Calu3 (cell line): Measurements from ENCODE around the gene ATXN7L2. TPM values are rescaled to one million over a fixed set of nuclear protein-coding genes. Genes with fewer than 3 reads are reported as not detected.

Source experiments
- BruUV-seq: library from RNA; stranded (reverse); fragments of 400-500 nt; replicated peaks from 2 replicates; lab custom pipeline; 2021; lab: Mats Ljungman, UMichigan
- CTCF ChIA-PET: fragments of 300-600 bp; sonication (Branson Sonifier 250); formaldehyde crosslinking; loops from one replicate; lab custom pipeline; 2022; ENCODE audit warnings: antibody characterized with exemption; lab: Charles Lee
- DNase-seq: peaks from one replicate; pipeline ENCODE4 v3.0.0; 2022
- H3K27ac Mint-ChIP-seq: one replicate; pipeline ENCODE4 v1.8.0; 2022; ENCODE audit warnings: mixed read lengths; ENCODE audit not compliant: unreplicated experiment
- H3K27me3 Mint-ChIP-seq: one replicate; pipeline ENCODE4 v1.8.0; 2022; ENCODE audit warnings: mixed read lengths; ENCODE audit not compliant: unreplicated experiment
- H3K36me3 Mint-ChIP-seq: one replicate; pipeline ENCODE4 v1.8.0; 2022; ENCODE audit warnings: mild to moderate bottlenecking, moderate library complexity, mixed read lengths; ENCODE audit not compliant: insufficient read depth, unreplicated experiment
- H3K4me1 Mint-ChIP-seq: one replicate; pipeline ENCODE4 v1.8.0; 2022; ENCODE audit warnings: mild to moderate bottlenecking, low read depth, mixed read lengths; ENCODE audit not compliant: unreplicated experiment
- H3K4me3 Mint-ChIP-seq: one replicate; pipeline ENCODE4 v1.8.0; 2022; ENCODE audit warnings: mild to moderate bottlenecking, low read depth, moderate library complexity, mixed read lengths; ENCODE audit not compliant: unreplicated experiment
- H3K9me3 Mint-ChIP-seq: one replicate; pipeline ENCODE4 v1.8.0; 2022; ENCODE audit warnings: low read depth, mixed read lengths; ENCODE audit not compliant: unreplicated experiment
- intact Hi-C: fragments of 100-400 bp; cut with micrococcal nuclease; formaldehyde crosslinking; loops from one replicate; pipeline ENCODE4 v1.10.0; 2022; ENCODE audit not compliant: unreplicated experiment
- total RNA-seq: library from RNA; stranded (reverse); gene quantifications from 2 replicates; pipeline ENCODE4 v1.2.3, GENCODE V29; 2022
- TF ChIP-seq, protein P1 (sequence below): fragments of 200-600 bp; IDR thresholded peaks from one replicate; pipeline ENCODE4 v1.8.0; 2022; ENCODE audit warnings: antibody characterized with exemption; ENCODE audit not compliant: unreplicated experiment

Gene ATXN7L2
- total RNA-seq, 1 experiment from 2014 or later, result 4.3 TPM

DNA sequence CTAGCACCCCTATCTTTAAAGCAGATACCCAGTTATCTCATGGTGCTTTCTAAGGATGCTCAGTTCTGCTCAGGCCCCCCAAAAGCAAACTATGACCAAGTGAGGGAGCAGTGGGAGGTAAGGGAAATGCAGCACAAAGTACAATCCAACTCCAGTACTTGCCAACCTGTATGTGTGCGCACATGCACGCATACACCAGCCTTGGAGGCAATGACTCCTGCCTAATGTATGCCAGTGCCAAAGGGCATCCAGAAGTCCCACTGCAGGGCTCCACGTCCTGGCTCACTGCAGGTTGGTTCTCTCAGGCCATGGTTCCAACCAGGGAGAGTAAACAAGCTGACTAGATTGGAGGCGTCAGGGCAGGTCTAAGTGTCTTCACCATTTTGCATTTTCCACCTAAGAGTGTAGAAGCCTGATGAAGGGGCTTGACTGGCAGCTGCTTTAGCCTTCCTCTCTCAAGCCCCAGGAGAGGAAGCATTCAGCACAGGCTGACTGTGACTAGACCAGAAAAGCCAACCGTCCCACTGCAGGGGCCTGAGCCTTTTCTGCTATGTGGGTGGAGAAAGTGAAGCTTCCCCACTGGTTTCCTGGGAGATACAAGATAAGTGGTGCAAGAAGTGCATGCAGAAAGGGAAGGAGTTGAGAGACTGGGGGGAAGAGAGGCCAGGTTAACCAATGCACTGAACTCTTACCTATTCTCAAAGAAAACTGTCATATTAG is 18.1 kb downstream of the ATXN7L2 start:
- Mint-ChIP-seq H3K9me3 (no peaks in the 10 kb centered on the region), H3K27ac (no peak overlapping the region), H3K36me3 (no peaks in the 10 kb centered on the region), H3K4me1 (no peaks in the 10 kb centered on the region), H3K4me3 (no peak overlapping the region), H3K27me3 (no peaks in the 10 kb centered on the region)
- no peak for DNase-seq
- TF ChIP-seq, protein P1, sequence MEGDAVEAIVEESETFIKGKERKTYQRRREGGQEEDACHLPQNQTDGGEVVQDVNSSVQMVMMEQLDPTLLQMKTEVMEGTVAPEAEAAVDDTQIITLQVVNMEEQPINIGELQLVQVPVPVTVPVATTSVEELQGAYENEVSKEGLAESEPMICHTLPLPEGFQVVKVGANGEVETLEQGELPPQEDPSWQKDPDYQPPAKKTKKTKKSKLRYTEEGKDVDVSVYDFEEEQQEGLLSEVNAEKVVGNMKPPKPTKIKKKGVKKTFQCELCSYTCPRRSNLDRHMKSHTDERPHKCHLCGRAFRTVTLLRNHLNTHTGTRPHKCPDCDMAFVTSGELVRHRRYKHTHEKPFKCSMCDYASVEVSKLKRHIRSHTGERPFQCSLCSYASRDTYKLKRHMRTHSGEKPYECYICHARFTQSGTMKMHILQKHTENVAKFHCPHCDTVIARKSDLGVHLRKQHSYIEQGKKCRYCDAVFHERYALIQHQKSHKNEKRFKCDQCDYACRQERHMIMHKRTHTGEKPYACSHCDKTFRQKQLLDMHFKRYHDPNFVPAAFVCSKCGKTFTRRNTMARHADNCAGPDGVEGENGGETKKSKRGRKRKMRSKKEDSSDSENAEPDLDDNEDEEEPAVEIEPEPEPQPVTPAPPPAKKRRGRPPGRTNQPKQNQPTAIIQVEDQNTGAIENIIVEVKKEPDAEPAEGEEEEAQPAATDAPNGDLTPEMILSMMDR, result no peak
- intact Hi-C loops, result no loop called here
- no TSS peak for BruUV-seq
- CTCF ChIA-PET, result no interaction called here

DNA sequence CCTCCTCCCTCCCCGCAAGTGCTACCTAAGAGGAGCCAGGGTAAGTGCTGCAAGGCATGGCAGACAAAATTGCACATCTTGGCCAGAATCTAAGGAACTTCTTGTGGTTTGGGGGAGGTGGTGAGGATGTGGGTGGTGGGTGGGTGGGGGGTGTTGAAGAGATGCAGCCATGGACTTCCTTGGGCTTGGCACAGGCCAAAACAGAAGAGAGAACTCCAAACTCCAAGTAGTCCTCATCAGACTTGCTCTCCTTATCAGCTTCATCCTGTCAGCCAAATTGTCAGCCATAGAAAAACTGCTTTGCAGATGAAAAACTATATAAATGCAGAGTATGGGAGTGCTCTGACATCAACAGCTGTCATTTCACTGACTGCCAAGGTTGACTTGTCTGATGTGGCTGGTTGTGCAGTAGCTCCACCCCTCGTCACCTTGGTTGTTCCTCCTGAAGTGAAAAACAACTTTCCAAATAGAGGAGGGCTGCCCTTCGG is 18.7 kb downstream of the ATXN7L2 start:
- TF ChIP-seq, protein P1, result no peak
- intact Hi-C loops, result no loop called here
- H3K27ac Mint-ChIP-seq, result no peak overlapping the region
- no peaks in the 10 kb centered on the region for H3K27me3 Mint-ChIP-seq
- no peak overlapping the region for H3K4me3 Mint-ChIP-seq
- no TSS peak for BruUV-seq
- CTCF ChIA-PET, result no interaction called here
- H3K9me3 Mint-ChIP-seq, result no peaks in the 10 kb centered on the region
- DNase-seq, result no peak
- no peaks in the 10 kb centered on the region for H3K36me3 Mint-ChIP-seq
- no peaks in the 10 kb centered on the region for H3K4me1 Mint-ChIP-seq

DNA sequence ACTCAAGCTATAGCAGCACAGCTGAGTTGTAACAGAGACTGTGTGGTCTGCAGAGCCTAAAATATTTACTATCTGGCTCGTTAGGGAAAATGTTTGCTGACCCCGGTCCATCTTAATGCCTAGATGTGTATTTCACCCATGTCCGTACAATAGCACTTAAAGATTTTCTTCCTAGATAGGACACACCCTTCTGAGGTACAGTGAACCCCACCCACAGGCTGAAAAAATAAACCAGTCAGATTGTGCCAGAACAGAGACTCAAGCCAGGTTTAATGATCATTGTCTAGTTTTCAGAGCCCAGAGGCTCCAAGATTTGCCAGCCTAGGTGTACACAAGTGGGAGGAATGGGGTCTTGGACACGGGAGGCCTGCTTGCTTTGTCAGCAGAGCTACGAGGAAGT is 20.2 kb downstream of the ATXN7L2 start:
- Mint-ChIP-seq H3K4me1 (no peaks in the 10 kb centered on the region), H3K27ac (no peak overlapping the region), H3K27me3 (peaks cover 13% of the 10 kb centered on the region), H3K4me3 (no peak overlapping the region), H3K36me3 (no peaks in the 10 kb centered on the region), H3K9me3 (no peaks in the 10 kb centered on the region)
- TF ChIP-seq, protein P1, result no peak
- CTCF ChIA-PET, result no interaction called here
- DNase-seq, result no peak
- no TSS peak for BruUV-seq
- intact Hi-C loops, result no loop called here

DNA sequence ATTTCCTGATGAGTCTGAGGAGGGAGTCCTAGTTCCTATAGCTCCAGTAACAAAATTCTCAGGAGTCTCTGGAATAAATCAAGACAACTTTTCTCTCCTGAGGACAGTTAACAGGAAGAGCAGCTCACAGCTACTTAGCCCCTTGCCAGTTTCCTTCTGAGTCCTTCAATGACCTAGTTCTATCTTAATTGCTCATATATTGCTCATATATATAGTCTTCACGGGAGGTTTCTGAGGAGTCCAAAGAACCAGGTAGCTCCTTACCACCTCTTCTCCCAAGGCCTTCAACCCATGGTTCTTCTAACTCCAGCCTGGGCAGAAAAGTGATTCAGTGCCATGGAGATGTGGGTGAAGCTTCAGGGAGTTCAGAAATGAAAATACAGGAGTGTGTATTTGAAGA is 21.3 kb downstream of the ATXN7L2 start:
- H3K9me3 Mint-ChIP-seq, result no peaks in the 10 kb centered on the region
- intact Hi-C loops, result no loop called here
- H3K36me3 Mint-ChIP-seq, result no peaks in the 10 kb centered on the region
- TF ChIP-seq, protein P1, result no peak
- CTCF ChIA-PET, result no interaction called here
- no TSS peak for BruUV-seq
- H3K4me3 Mint-ChIP-seq, result no peak overlapping the region
- no peak overlapping the region for H3K27ac Mint-ChIP-seq
- no peak for DNase-seq
- H3K27me3 Mint-ChIP-seq, result peaks cover 19% of the 10 kb centered on the region
- peaks cover 2% of the 10 kb centered on the region for H3K4me1 Mint-ChIP-seq
